K562 (cell line): ENCODE data around the gene ERVK3-1. TPM values are rescaled to one million over a fixed set of nuclear protein-coding genes. Genes with fewer than 3 reads are reported as not detected.

ENCODE experiments used
- ATAC-seq: fragments of 200-7000 bp; cut with Tn5 transposase; 3 replicates; pipeline ENCODE4 v1.9.1; 2020; ENCODE audit warnings: moderate library complexity
- BruUV-seq: library from RNA; stranded (reverse); fragments of 400-500 nt; replicated peaks from 2 replicates; lab custom pipeline; 2021; lab: Mats Ljungman, UMichigan
- CTCF ChIA-PET: fragments of 300-600 bp; formaldehyde crosslinking; extraction: SDS; loops from one replicate; lab custom pipeline; 2021; ENCODE audit warnings: low intra/inter-chr PET ratio; lab: Yijun Ruan, JAX
- POLR2A ChIA-PET: fragments of 300-600, 350-650 bp; sonication (Branson Sonifier 250); formaldehyde crosslinking; extraction: SDS; loops from one replicate; lab custom pipeline; 2021; ENCODE audit warnings: antibody characterized with exemption, inconsistent platforms; lab: Yijun Ruan, JAX
- DNase-seq, 4 experiments: peaks; one replicate each; pipeline versions ENCODE4 v3.0.0 to v3.0.0-alpha.2; 2011 to 2018; ENCODE audit warnings: low spot score in 3 of 4, mixed read lengths in 3 of 4; ENCODE audit errors: extremely low read depth in 1 of 4
- FAIRE-seq: peaks from 2 replicates; lab custom pipeline; 2011; peaks lifted over from hg19 to GRCh38; lab: Jason Lieb, UNC
- H2AFZ ChIP-seq: 2 replicates; pipeline ENCODE4 v1.6.0; 2011; ENCODE audit warnings: low read depth, low read length, control low read depth, inconsistent platforms
- H3K27ac ChIP-seq: fragments of 200-600 bp; 3 replicates; pipeline ENCODE4 v1.8.0; 2011; ENCODE audit warnings: low read depth, mild to moderate bottlenecking, control low read depth, inconsistent platforms, low read length, moderate library complexity, mixed read lengths; ENCODE audit errors: extremely low read depth
- H3K27me3 ChIP-seq, 2 experiments: fragments of 300-600 bp in 1 of 2; 2 replicates in 1 of 2; 3 replicates in 1 of 2; pipeline versions ENCODE4 v1.6.0 to v1.8.0; 2011; ENCODE audit warnings: inconsistent platforms in 2 of 2, low read length in 2 of 2, mild to moderate bottlenecking in 1 of 2, mixed read lengths in 1 of 2, moderate library complexity in 1 of 2; ENCODE audit not compliant: control insufficient read depth in 2 of 2, insufficient read depth in 2 of 2
- H3K36me3 ChIP-seq: fragments of 300-600 bp; 3 replicates; pipeline ENCODE4 v1.8.0; 2011; ENCODE audit warnings: mild to moderate bottlenecking, low read length, inconsistent platforms; ENCODE audit not compliant: control insufficient read depth, insufficient read depth
- H3K4me1 ChIP-seq, 2 experiments: fragments of 200-600 bp in 1 of 2; replicated peaks in 1 of 2; 2 replicates in 1 of 2; 3 replicates in 1 of 2; pipeline versions ENCODE4 v1.5.1 to v1.8.0; 2011; ENCODE audit warnings: inconsistent platforms in 2 of 2, low read length in 2 of 2, mild to moderate bottlenecking in 1 of 2, mixed read lengths in 1 of 2, moderate library complexity in 1 of 2; ENCODE audit not compliant: control insufficient read depth in 2 of 2, insufficient read depth in 2 of 2
- H3K4me2 ChIP-seq: 2 replicates; pipeline ENCODE4 v1.6.1; 2011; ENCODE audit warnings: low read length, control low read depth, inconsistent platforms, mixed read lengths; ENCODE audit not compliant: insufficient read depth
- H3K4me3 ChIP-seq: fragments of 200-600 bp; sonication (generic), shearing (Covaris generic); 2 replicates; pipeline ENCODE4 v1.5.1; 2016; ENCODE audit warnings: control low read depth, inconsistent platforms
- H3K79me2 ChIP-seq: fragments of 200-600 bp; 3 replicates; pipeline ENCODE4 v1.8.0; 2011; ENCODE audit warnings: low read length, inconsistent platforms; ENCODE audit not compliant: control insufficient read depth, insufficient read depth
- H3K9ac ChIP-seq, 2 experiments: 2 replicates each; pipeline versions ENCODE4 v1.6.0 to v1.6.1; 2011; ENCODE audit warnings: low read depth in 2 of 2, low read length in 2 of 2, control low read depth in 1 of 2, inconsistent platforms in 1 of 2, mild to moderate bottlenecking in 1 of 2, mixed read lengths in 1 of 2; ENCODE audit not compliant: insufficient read depth in 1 of 2
- H3K9me1 ChIP-seq: one replicate; pipeline ENCODE4 v1.6.0; 2011; ENCODE audit warnings: inconsistent platforms, mild to moderate bottlenecking, low read length, moderate library complexity; ENCODE audit not compliant: control insufficient read depth, insufficient read depth
- H3K9me3 ChIP-seq: replicated peaks from 2 replicates; pipeline ENCODE4 v1.5.1; 2011; ENCODE audit warnings: low read depth, low read length, inconsistent platforms; ENCODE audit not compliant: control insufficient read depth, insufficient read depth
- H4K20me1 ChIP-seq: replicated peaks from 2 replicates; pipeline ENCODE4 v1.6.1; 2011; ENCODE audit warnings: low read length, inconsistent platforms, mixed read lengths; ENCODE audit not compliant: control insufficient read depth, insufficient read depth
- E2F6 ChIP-seq, 2 experiments: IDR thresholded peaks; 2 replicates each; pipeline ENCODE4 v1.6.1; 2011; ENCODE audit warnings: borderline replicate concordance in 1 of 2, control low read depth in 1 of 2, low read depth in 1 of 2, low read length in 1 of 2, mild to moderate bottlenecking in 1 of 2, mixed read lengths in 1 of 2, moderate library complexity in 1 of 2; ENCODE audit not compliant: insufficient read depth in 1 of 2, insufficient read length in 1 of 2, poor library complexity in 1 of 2, severe bottlenecking in 1 of 2; ENCODE audit errors: extremely low read depth in 1 of 2
- HDAC3 ChIP-seq: fragments of 450-650 bp; IDR thresholded peaks from 2 replicates; pipeline ENCODE4 v1.6.1; 2018; ENCODE audit warnings: borderline replicate concordance, mild to moderate bottlenecking, moderate library complexity; ENCODE audit not compliant: partially characterized antibody
- JUN ChIP-seq, 2 experiments: sonication (generic) in 1 of 2; formaldehyde crosslinking in 1 of 2; IDR thresholded peaks; 2 replicates each; pipeline versions ENCODE4 v1.6.1 to v1.8.0; 2012 to 2022; ENCODE audit warnings: borderline replicate concordance in 2 of 2, mild to moderate bottlenecking in 2 of 2, improper control_type of control experiment in 1 of 2, low read depth in 1 of 2, low read length in 1 of 2, missing genetic modification reagents in 1 of 2
- MAFF ChIP-seq: IDR thresholded peaks from 2 replicates; pipeline ENCODE4 v1.6.1; 2012; ENCODE audit warnings: low read length, improper control_type of control experiment
- NCOA4 ChIP-seq: fragments of 450-650 bp; IDR thresholded peaks from 2 replicates; pipeline ENCODE4 v1.6.1; 2018; ENCODE audit warnings: mild to moderate bottlenecking; ENCODE audit not compliant: partially characterized antibody
- NEUROD1 ChIP-seq: fragments of 150-350 bp; IDR thresholded peaks from 2 replicates; pipeline ENCODE4 v1.6.1; 2014; ENCODE audit warnings: borderline replicate concordance, low read length, low read depth; ENCODE audit not compliant: partially characterized antibody
- PCBP2 ChIP-seq: fragments of 200-400 bp; formaldehyde crosslinking; IDR thresholded peaks from 2 replicates; pipeline ENCODE4 v1.6.1; 2018; ENCODE audit warnings: low read length, low read depth, mild to moderate bottlenecking, moderate library complexity; ENCODE audit not compliant: poor library complexity, severe bottlenecking
- PHTF2 ChIP-seq: fragments of 250-450 bp; sonication (Bioruptor Pico); IDR thresholded peaks from 2 replicates; pipeline ENCODE4 v1.5.0; 2021; ENCODE audit warnings: mild to moderate bottlenecking
- PRDM10 ChIP-seq: fragments of 450-650 bp; IDR thresholded peaks from 2 replicates; pipeline ENCODE4 v1.6.1; 2018; ENCODE audit not compliant: partially characterized antibody
- PRPF4 ChIP-seq: fragments of 200-400 bp; formaldehyde crosslinking; IDR thresholded peaks from one replicate; pipeline ENCODE4 v1.6.1; 2017; ENCODE audit warnings: low read length, low read depth, mild to moderate bottlenecking; ENCODE audit not compliant: insufficient read depth, poor library complexity, severe bottlenecking
- SOX6 ChIP-seq: fragments of 450-650 bp; IDR thresholded peaks from 2 replicates; pipeline ENCODE4 v1.6.1; 2014; ENCODE audit warnings: mild to moderate bottlenecking
- SRSF7 ChIP-seq: fragments of 200-400 bp; formaldehyde crosslinking; optimal IDR thresholded peaks from 2 replicates; pipeline ENCODE3; 2017; ENCODE audit warnings: mild to moderate bottlenecking, low read depth, low read length
- TRIM24 ChIP-seq, 2 experiments: fragments of 450-650 bp; IDR thresholded peaks; 2 replicates each; pipeline ENCODE4 v1.6.1; 2016
- TRIM28 ChIP-seq: fragments of 450-650 bp; IDR thresholded peaks from 2 replicates; pipeline ENCODE4 v1.6.1; 2017
- ZNF274 ChIP-seq: IDR thresholded peaks from 2 replicates; pipeline ENCODE4 v1.6.1; 2011; ENCODE audit warnings: low read depth, mild to moderate bottlenecking, low read length, moderate library complexity, borderline replicate concordance
- WGBS: fragments of 100-300 bp; shearing (Covaris generic); methylation state at CpG from one replicate; pipeline ENCODE4 v1.1.6; 2016; ENCODE audit warnings: low coverage, mixed read lengths; ENCODE audit not compliant: insufficient coverage; ENCODE audit errors: missing lambda C conversion rate; 5-methylcytosine and 5-hydroxymethylcytosine counted together
- in situ Hi-C: fragments of 300-500 bp; cut with MboI; formaldehyde crosslinking; loops from 4 replicates; pipeline ENCODE4 v1.15.0; 2018; ENCODE audit warnings: inconsistent platforms, mixed read lengths
- intact Hi-C: fragments of 100-400 bp; cut with micrococcal nuclease; formaldehyde crosslinking; loops from 2 replicates; pipeline ENCODE4 v1.14.2; 2022
- polyA plus RNA-seq, 8 experiments: library from polyadenylated mRNA; depleted of rRNA in 4 of 8; stranded (reverse) in 5 of 8; unstranded in 3 of 8; fragments of >200 nt; fragmentation: Nextera tagmentation in 2 of 8; fragmentation: Illumina TruSeq in 1 of 8; extraction: Ambion mirVana in 2 of 8; extraction: Trizol in 1 of 8; gene quantifications; 2 replicates each; pipeline versions ENCODE4 v1.2.1 to v1.2.3, GENCODE V29; 2011 to 2014; ENCODE audit warnings: inconsistent platforms in 1 of 8, missing spikeins in 1 of 8
- total RNA-seq, 7 experiments: library from RNA; depleted of rRNA in 6 of 7; stranded (reverse); fragments of >200 nt in 6 of 7; fragmentation: Illumina TruSeq in 2 of 7; extraction: Trizol in 2 of 7; gene quantifications; 2 replicates each; pipeline versions ENCODE4 v1.2.1 to v1.2.3, GENCODE V29; 2011 to 2021; ENCODE audit warnings: low replicate concordance in 1 of 7

The ERVK3-1 gene
- total and polyA plus RNA-seq, 9 of the 15 experiments (the other 6 are each of a cell fraction or from before 2014, with no cell fraction given), result 87.6 to 299 (median 119) TPM

- Histone ChIP-seq H3K9me1 (no peaks in the 10 kb centered on the region), H2AFZ (no peak overlapping the region), H3K36me3 (peaks cover 61% of the 10 kb centered on the region), H3K27me3 (no peaks in the 10 kb centered on the region), H3K4me3 (no peak overlapping the region), H3K79me2 (no peaks in the 10 kb centered on the region), H3K27ac (no peak overlapping the region), H3K4me1 (no peaks in the 10 kb centered on the region), H3K4me2 (no peak overlapping the region), H4K20me1 (no peaks in the 10 kb centered on the region), H3K9me3 (peaks cover 86% of the 10 kb centered on the region), H3K9ac (no peak overlapping the region)
- TSS peak; percentile 28 for BruUV-seq
- in situ Hi-C loops (no loop called here), intact Hi-C loops (no loop called here)
- POLR2A ChIA-PET, result interaction anchor here (0.6 to 1.3 kb wide), 2 partner anchors 12 to 24 kb away, joined by 3 to 4 read pairs; no protein-coding TSS in a partner anchor
- CTCF ChIA-PET, result interaction anchor here (0.6 kb wide), 1 partner anchor 38 kb away, joined by 3 read pairs; no protein-coding TSS in a partner anchor
- WGBS, result 90% methylated on average over 19 of the region's 19 CpGs
- FAIRE-seq (no peak), ATAC-seq (no peak), DNase-seq (no peak)
- TF ChIP-seq MAFF (no peak), PRDM10 (no peak), TRIM28 (peak; percentile 90; the same call in 1 of the 2 replicates), PHTF2 (no peak), E2F6 (IDR thresholded peaks at IDR 0.05; ENCODE audit: borderline replicate concordance in 1 of 2, extremely low read depth in 1 of 2, insufficient read depth in 1 of 2, insufficient read length in 1 of 2, low read depth in 1 of 2, low read length in 1 of 2, poor library complexity in 1 of 2, severe bottlenecking in 1 of 2) (peak in 1 of 2 experiments; percentile 18), PCBP2 (no peak), NCOA4 (no peak), HDAC3 (no peak), ZNF274 (peak; percentile 99), NEUROD1 (no peak), JUN (IDR thresholded peaks at IDR 0.05; ENCODE audit: borderline replicate concordance, low read depth, low read length) (no peak), JUN (CRISPR knock-in tag; IDR thresholded peaks at IDR 0.05; ENCODE audit: borderline replicate concordance) (no peak), SOX6 (peak; percentile 17; the same call in 1 of the 2 replicates), SRSF7 (no peak), PRPF4 (no peak), TRIM24 (IDR thresholded peaks at IDR 0.05) (peak in 1 of 2 experiments; percentile 69; a peak in 2 of 4 replicates)
Observed at GRCh38 chr19:58261968-58262921, 42.9 kb upstream of the ERVK3-1 start.
